T-helper 2 cell (primary cell): ENCODE measurements around the gene CCDC12.
"Not testable (repeated sequence)": the region's sequence is repeated elsewhere in the genome, so short reads cannot be mapped to it uniquely, and the experiment has no call there.

Experiments used
- DNase-seq, 5 experiments: peaks; one replicate each; pipeline versions ENCODE4 v3.0.0 to v3.0.0-alpha.2; 2012 to 2022

CCDC12 gene

DNA sequence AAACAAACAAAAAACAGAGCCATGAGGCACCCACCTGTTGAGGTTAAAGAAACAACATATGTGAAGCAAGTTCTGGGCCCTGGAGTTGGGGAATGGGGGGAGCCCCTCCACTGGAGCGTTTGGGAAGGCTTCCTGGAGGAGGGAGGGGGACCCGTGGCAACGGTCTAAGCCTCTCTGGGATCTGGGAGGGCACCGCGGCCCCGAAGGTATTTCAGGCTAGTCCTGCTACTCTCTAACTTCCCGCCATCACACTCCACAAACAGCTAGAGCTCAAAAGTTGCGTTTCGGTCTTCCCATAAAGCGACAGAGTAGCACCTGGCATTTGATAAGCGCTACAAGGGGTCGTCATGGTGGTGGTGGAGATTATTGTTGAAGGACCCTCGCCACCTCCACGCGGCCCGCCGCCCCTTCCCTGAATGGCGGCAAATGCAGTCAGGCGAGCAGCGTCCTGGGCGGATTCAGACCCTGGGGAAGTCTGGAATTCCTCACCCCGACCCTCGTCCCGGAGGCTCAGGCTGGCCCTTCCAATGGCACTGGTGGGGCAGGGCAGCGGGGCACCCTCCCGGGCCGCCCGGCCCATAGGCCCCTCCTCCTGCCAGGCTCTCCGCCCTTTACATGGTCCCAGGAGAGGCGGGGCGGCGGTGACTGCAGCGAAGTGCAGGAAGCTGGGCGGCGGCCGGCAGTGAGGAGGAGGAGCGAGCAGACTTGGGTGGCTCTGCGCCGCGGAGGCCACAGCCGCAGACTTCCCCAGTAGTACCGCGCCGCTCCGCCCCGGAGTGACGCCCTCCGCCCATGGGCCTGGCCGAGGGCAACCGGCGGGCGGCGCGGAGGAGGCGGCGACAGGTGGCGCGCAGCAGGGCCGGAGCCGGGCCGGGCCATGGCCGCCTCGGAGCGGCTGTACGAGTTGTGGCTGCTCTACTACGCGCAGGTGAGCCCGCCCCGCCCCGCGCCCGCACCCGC lies 2.7 kb upstream of the CCDC12 start, which contains the start of gene NBEAL2:
Gene NBEAL2, plus strand, starts transcription at position 682 of the 960 bp plus-strand sequence. Its CDS starts 196 bp downstream, at position 878.
- peak; percentile 93 to 99 (median 94) for DNase-seq

DNA sequence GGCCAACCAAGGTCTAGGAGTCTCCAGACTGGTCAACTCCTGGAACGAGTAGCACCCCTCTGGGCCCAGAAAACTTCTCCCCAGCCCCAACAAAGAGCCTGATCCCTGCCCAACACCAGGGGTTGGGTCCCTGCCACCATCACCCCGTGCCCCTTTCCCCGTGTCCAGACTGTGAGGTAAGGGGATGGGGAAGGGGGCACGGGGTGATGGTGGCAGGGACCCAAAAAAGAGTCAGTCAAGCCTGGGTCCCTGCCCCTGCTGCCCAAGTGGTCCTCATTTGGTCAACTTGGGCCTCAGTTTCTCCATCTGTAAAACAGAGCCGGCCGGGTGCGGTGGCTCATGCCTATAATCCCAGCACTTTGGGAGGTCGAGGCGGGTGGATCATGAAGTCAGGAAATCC lies 1.8 kb upstream of the CCDC12 start:
- no peak for DNase-seq

DNA sequence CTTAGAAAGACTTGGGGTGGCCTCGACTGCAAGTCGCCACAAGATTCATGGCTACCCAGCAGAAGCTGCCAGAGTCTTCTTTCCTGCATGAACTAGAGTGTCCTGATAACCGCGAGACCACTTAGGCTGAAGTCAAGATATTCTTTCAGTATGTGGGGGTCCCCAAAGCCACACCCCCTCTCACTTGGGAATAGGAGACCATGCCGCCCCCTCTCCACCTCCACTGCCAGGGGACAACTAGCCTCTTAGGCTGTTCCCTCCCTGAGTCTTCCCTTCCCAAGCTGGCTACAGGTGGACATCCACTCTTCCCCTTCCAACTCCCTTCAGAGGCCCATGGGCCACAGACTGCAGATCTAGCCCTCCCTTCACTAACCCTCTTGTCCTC lies 1.3 kb upstream of the CCDC12 start:
- DNase-seq = no peak

DNA sequence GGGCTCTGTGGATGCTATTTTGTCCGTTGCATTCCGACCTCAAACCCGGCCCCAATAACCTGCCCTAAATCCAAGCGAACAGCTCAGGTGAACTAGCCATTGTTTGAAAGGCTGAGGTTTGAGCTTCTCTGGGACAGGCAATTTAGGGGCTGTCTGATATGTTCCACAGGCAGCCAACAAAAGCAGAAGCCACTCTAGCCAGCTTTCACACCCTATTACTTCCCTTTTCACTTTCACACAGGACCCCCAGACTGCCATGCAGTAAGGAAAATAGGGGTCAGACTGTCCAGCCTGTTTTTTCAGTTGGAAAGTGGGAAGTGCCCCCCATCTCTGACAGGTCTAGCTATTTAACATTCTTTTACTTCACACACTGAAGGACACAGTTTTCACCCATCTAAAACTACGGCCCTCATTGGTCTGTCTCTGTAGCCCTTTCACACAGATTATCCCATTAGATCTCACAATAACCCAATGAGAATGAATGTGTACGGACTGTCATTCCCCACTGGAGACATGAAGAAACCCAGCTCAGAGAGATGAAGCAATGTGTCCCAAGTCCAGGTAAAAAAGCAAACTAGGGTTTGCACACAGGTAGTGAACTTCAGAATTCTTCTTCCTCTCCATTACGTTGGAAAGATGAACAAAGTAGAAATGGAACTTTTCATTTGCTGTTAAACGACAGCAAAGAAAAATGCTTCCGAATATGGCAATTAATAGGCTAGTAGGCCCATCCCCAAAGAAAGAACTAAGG lies 1.9 kb downstream of the CCDC12 start:
- DNase-seq = no peak

DNA sequence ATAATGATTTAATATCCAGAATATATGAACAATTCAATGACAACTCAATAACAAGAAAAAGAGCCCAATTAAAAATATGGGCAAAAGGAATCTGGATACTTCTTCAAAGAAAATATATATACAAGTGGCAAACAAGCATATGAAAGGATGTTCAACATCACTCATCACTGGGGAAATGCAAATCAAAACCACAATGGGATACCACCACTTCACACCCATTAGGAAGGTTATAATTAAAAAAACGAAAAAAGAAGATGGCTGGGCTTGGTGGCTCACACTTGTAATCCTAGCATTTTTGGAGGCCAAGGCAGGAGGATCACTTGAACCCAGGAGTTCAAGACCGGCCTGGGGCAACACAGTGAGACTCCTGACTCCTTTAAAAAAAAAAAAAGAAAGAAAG lies 4.1 kb downstream of the CCDC12 start:
- DNase-seq = peak in 2 of 5 experiments; percentile 44 to 57

- peak in 1 of 5 experiments; percentile 56 for DNase-seq
Observed at GRCh38 chr3:46971742-46972141, 4.8 kb downstream of the CCDC12 start.

GRCh38 chr3:46971151-46971550 lies 5.4 kb downstream of the CCDC12 start:
- DNase-seq = no peak

DNA sequence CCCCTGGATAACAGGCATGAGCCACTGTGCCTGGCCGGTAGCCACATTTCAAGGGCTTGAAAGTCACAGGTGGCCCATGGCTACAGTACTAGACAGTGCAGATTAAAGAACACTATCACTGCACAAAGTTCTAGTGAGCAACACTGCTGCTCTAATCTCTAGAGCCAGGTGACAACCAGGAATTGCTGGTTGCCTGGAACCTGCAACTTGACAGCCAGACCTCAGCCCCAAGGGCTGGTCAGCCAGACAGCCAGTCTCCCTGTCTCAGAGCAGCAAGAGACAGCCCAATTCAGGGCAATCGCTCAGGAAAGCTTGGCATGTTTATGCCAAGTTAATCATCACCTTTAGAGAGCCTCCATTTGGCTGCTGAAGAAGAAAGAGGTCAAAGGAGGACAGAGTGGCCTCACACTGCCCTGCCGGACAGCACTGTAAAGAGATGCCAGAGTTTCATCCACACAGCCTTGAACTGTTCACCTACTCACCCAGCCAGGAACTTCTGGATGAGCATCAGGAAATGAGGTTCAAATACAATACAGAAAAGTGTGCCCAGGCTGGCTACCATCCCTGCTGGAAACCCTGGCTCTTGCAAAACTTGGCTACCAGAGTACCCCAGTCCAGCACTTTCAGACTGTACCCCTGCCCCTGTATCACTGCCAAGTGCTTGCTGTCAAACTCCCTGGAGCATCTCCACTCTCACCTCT lies 6.0 kb downstream of the CCDC12 start:
- DNase-seq = no peak

- no peak for DNase-seq
Observed at GRCh38 chr3:46968783-46969428, 7.6 kb downstream of the CCDC12 start.

- no peak for DNase-seq
Observed at GRCh38 chr3:46966811-46967210, 9.7 kb downstream of the CCDC12 start.

DNA sequence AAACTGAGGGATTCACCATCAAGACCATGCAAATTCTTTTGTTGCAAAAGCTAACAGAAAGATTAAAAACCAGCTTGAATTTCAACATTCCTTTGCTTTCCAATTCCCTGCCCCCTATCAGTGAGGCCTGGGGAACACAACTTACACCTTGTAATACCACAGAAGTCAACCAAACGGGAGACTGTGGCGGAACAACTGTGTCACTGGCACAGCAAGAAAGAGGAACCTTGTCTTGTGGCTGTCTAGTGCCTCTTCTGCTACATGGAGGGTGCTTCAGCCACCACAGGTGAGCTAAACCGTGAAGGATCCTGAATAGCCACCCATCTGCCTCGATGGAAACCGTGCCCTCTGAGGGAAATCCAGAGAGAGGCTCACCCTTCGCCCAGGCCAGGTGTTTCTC lies 11.4 kb downstream of the CCDC12 start:
- DNase-seq = no peak

- not testable (repeated sequence) for DNase-seq
Observed at GRCh38 chr3:46964038-46964590, 12.4 kb downstream of the CCDC12 start.

- DNase-seq = no peak
Observed at GRCh38 chr3:46962990-46963389, 13.6 kb downstream of the CCDC12 start.

DNA sequence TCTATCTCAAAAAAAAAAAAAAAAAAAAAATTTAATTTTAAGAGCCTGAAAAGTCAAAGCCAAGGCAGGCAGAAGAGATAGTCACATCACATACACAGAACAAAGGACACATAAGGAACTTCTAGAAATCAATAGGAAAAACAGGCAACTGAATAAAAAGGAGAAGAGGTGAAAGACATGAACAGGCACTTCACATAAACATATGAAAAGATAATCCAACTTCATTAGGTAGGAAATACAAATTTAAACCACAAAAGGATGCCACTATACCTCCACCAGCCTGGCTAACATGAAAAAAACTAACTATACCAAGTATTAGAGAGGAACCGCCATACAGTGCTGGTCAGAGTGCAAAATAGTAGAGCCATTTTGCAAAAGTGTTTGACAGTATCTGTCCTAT lies 14.1 kb downstream of the CCDC12 start:
- no peak for DNase-seq

DNA sequence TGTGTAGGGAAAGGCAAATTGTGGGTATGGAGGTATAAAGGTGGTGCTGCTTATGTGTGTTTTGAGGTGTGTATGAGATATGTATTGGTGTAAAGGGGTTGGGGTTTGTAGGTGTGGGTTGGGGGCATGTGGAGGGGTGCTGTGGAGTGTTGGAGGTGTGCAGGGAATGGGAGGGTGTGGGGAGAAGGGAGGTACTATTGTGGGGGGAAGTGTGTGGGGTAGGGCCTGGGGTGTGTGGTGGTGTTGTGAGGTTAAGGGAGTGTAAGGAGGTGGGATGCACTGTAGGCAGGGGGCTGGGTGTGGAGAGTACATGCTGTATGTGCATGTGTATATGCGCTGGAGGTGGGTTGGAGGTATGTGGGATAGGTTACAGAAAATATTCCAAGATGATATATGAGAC lies 15.7 kb downstream of the CCDC12 start:
- no peak for DNase-seq

DNA sequence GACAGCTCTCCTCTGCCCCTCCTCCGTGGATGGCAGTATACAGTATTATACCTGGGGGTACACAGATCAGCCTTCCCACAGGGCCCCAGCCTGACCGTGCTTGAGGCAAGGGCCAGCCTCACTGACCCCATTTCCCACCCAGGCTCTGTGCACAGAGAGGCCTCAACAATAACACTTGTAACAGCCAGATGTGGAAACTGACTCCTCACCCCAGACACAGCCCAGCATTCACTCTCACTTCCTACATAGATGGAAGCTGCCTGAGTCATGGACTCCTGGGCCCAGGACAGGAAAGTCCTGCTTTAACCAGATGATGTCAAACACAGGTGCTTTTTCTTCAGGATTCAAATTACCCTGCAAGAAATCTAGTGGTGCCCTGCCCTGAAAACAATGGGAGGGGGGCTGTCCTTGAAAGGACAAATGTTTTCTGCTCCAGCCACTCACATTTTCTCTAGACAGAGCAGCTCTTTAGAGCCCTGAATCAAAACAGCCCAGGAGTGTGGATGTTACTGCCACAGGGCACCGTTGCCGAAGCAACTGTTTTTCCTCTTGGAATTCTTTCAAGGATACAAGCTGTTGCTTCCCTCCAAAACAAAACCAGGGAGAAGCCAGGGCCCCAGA lies 16.4 kb downstream of the CCDC12 start:
- no peak for DNase-seq

- DNase-seq = peak in 2 of 5 experiments; percentile 79
Observed at GRCh38 chr3:46959161-46959511, 17.4 kb downstream of the CCDC12 start.

GRCh38 chr3:46958467-46959160 lies 17.9 kb downstream of the CCDC12 start:
- DNase-seq = no peak

DNA sequence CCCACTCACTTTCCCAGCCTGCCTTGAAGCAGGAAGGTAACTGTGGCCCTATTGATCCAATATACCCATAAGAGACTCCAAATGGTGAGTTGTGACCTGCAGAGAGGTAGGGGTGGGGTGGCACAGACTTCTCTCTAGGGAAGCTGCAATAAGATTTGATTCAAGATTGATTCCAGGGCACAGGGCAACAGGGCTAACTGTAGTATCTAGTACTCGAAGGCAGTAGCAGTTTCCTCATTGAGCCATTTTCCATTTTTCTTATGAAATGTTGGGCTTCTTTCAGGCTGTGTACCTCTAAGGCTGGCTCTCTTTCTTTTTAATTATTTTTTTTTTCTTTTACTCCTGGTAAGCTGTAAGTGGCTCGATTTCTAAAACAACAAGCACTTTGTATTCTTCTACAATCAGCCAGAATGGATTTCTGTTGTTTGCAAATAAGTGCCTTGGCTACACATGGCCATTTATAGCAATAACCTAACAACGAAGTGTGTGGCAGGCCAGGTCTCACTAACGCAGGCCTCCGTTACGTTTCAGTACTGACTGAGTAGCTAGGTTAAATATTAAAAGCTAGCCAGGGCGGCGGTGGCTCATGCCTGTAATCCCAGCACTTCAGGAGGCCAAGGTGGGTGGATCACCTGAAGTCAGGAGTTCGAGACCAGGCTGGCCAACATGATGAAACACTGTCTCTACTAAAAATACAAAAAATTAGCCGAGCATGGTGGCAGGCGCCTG lies 19.3 kb downstream of the CCDC12 start:
- no peak for DNase-seq

- peak in 1 of 5 experiments; percentile 87 for DNase-seq
Observed at GRCh38 chr3:46955801-46956259, 20.7 kb downstream of the CCDC12 start.
